C1 segment of cervical spinal cord (tissue), 14 donors: ENCODE data around the gene PITPNB.

Experiments used
- DNase-seq, 14 donors: peaks; one replicate each; lab custom pipeline; 2025; lab: John Stamatoyannopoulos, UW

Gene PITPNB

DNA sequence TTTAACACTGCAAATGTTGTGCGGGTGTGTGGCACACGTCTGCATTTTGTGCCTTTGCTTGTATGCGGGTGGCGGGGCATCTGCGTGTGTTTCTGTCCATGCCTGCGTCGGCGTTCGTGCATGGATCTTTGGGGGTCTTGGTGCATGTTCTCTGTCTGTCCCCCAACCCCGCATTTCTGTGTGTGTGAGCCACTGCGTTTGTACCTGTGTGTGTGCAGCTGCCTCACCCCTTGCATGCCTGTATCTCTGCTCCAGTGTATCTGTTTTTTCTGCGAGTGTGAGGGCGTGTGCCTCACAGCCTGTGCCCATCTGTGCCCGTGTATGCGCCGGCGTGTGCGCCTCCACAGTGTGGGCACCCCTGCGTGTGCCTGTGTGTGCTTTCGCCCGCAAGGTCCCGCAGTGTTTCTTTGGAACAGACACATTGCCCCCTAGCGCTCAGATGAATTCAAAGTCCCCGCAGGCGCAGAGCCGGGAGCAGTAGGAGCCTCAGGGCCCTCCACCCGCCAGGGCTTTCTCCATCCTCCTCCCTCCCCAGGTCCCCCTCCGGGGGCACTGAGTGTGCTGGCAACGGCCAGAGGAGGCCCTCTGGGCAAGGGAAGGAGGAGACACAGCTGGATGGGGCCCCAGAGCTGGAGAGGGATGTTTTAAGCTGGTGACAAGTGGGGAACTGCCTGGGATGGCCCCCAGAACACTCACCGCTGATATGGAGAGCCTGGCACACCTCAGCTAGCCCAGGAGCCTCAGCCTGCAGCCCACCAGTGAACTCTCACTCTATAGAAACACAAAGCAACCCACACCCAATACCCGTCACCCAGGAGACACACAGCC lies 114.4 kb downstream of the PITPNB start:
- peak in 10 of 14 donors; percentile 13 to 59 (median 36) for DNase-seq

DNA sequence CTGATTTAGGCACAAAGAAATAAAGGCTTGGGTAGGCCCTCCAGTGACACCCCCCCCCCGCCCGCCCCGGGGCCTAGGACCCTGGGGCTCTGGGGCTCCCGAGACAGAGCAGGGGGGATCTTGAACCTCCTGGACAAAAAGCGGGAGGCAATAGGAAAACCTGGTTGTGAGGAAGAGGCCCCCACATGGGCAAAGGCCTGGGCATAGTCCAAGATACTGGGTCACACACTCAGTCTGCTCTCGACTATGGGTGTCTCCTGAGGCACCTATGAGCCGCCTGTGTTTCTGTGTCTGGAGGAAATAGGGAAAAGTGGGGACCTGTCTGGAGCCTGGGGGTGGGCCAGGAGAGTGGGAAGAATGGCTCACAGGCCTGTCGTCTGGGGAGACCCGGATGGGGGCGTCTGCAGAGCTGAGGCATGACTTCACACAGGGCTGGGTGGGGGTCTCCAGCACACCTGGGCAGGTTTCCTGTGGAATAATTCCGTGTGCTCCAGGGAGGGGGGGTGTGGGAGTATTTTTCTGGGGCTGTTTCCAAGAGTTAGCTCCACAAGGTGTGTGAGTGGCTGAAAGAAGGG lies 115.1 kb downstream of the PITPNB start:
- no peak for DNase-seq

GRCh38 chr22:27802346-27803073 lies 116.5 kb downstream of the PITPNB start:
- DNase-seq, result no peak
